ELF-1 (cell line): ENCODE data around the gene VWA3B.
"Not testable (repeated sequence)": the region's sequence is repeated elsewhere in the genome, so short reads cannot be mapped to it uniquely, and the experiment has no call there.

Experiments
- DNase-seq: peaks from one replicate; pipeline ENCODE4 v3.0.0-alpha.2; 2016; ENCODE audit warnings: low read depth, low spot score

Gene VWA3B

DNA sequence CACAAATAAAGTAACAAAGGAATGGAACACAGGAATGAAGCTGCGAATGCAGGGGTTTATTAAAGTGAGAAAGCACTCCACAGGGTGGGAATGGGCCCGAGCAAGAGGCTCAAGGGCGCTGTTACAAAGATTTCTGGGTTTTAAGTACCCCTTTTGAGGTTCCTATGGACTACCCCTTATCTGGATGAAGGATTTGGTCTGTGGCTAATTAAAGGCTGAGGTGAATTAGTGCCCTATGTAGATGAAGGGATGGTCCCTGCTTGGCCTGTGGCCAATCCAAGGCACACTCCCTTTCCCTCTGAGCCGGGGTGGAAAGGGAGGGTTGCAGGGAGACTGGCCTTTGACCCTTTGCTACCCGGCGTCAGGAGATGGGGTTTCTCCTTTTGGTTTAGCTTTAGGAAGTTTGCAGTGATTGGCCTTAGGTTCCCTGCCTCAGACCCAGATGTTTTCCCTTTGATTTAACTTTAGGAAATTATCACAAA, 211.8 kb downstream of the VWA3B start:
- DNase-seq: no peak

DNA sequence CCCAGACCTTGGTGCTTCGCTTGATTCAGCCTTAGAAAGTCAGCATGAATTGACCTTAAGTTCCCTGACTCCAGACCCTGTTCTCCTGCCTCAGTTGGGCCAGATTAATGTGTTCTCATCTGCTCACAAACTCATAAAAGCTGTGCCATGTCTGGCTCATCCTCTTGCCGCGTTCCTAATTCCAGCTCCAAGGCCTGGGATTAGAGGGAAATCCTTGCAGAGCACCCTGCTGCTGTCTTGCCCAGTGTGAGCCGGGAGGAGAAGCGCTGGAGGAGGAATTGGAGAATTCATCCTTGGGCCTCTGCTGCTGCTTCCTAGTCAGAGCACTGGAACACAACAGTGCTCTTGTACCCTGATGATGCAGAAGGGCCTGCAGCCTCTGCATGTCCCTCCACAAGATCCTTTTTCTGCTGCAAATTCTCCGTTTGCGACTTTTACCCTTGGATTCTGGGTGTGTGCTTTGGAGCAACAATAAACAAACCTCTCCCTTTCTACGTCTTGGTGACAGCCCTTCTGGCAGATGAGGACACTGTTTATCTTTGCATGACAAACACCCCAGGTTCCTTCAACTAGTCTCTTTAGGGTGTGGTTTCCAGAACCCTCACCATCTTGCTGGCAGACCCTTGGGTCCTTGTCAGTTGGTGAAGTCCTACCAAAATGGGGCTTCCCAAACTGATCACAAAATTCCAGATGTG, 212.4 kb downstream of the VWA3B start:
- peak; percentile 40 for DNase-seq

DNA sequence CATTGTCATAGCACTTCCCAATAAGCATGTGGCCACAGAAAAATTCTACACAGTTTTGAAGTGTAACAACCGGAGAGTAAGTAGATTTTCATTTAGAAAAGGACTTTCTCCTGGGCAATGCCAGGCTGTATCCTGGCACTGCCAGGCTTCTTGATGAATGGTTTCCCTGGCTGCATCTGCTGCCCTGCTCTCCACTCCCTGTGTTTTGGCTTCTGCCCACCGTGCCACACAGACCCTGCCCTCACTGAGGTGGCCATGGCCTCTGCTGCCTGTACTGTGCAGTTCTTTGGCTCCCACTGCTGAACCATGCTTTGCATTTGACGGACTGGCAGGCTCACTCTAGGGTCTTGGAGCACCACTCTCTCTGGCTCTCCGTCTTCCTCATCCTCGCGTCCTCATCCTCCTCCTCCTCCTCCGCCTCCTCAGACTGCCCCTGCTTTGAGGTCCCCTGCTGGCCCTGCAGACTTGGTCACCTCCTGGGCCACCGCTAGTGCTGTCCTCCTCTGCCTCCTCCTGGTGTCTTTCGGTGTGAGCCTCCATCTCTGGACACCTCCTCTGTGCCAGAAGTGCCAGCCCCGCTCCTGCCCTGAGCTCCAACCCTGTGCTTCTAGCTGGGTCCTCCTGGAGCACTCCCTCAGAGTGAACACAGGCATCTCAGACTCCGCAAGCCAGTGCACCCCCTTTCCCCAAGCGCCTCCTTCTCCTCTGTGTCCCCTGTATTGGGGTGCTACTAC, 213.3 kb downstream of the VWA3B start:
- no peak for DNase-seq

DNA sequence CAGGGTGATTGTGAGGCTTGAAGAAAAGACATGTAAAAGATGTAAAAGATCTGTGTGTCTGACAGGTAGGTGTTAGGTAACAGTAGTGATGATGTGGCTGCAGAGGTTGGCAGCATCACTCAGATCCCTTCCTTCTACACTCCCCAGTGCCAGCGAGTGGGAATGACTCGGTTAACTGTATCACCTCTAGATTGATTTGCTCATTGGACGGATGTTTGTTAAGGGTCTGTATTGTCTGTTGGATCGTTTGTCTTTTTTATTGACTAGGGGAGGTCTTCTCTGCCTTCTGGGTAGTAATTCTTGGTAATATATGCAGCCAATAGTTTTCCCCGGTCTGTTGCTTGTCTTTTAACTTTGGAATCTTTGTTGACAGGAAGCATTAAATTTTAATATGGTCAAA, 214.5 kb downstream of the VWA3B start:
- DNase-seq: no peak

DNA sequence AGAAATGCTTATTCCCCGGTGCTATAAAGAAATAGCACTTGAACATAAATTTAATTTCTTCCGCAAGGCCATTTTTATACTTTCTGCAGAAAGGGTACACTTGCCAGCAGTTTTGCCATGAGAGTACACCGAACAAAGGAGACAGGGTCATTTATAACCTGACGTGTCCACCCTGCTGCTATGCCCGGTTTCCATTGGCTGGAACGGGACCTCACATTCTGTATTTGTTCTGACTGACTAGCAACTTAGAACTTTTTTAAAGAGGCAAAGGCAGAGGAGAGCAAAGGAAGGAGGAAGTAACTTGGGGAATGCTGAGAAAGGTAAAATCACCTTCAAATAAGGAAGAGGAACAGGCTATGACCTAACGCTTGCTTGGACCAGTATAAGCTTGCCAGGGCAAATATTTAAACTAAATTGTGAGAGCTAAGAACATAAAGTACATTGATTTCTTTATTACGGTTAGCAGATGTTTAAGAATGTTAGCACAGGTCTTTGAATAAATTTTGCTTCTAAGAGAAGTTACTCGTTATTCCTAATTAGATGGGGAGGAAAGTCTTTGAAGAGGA, 220.2 kb downstream of the VWA3B start:
- DNase-seq: not testable (repeated sequence)

DNA sequence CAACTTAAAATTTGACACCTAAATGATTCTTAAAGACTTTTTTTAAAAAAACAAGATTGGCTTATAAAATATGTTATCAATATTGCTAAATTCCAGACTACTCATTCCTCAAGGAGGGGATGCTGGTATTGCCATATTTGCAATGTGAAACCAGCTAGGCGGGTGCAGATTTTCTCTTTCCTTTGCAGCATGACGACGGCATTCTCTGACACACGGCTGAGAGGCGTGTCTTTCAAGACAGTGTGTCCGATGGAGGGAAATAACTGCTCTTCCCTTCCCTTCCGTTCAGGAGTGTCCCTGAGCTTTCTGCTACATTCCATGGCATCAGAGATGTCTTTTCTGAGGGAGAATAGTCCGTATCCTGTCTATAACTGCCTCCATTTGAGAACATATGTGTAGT, 221.1 kb downstream of the VWA3B start:
- DNase-seq: no peak

DNA sequence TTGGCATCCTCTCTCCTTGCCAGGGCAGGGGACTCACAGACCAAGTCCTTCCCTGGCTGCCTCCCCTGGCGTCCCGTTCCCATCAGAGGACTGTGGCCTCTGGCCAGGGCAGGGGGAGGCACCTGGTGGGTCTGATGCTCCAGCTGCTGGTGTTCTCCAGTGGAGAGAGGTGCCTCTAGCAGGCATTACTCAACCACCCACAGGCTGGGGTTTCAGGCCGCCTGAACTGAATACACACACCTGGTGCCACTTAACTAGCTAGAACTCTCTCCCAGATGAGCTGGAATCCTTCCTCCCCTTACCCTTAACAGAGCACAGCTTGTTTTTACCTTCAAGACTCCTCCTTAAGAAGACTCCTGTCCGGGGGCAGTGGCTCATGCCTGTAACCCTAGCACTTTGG, 221.6 kb downstream of the VWA3B start:
- no peak for DNase-seq

DNA sequence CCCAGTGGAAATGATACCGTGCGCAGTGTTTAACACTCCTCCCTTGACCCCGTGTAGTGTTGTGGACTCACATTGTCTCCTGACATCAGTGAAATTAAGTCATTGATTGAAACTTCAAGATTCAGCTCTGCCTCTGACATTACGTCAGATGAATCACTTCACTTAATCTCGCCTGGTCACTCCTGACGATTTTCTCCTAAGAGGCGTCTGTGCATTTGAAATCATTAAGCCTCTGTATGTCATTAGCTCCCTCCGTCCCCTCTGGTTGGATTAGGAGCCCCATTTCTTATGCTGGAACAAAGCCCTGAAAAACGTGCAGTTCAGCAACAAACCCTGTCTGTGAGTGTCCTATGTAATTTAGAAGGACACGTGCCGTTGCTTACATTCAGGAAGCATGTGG, 222.6 kb downstream of the VWA3B start:
- DNase-seq: no peak

DNA sequence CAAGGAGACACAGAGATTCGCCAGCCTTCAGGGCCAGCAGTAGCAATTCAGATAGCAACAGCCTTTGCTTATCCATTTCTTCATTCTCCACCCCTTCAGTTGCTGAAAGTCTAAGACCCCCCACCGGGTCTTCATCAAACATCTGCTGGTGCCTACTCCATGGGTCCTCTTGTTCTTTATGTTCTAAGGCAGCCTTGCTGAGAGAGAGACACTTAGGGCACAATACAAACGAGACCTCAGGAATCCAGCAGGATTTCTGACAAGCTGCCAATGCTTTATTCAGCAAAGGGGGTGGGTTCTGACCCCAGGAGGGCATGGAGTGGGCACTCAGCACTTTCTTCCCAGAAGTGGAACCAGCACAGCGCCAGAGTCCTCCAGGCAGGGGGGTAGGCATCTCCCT, 223.0 kb downstream of the VWA3B start:
- DNase-seq: no peak

DNA sequence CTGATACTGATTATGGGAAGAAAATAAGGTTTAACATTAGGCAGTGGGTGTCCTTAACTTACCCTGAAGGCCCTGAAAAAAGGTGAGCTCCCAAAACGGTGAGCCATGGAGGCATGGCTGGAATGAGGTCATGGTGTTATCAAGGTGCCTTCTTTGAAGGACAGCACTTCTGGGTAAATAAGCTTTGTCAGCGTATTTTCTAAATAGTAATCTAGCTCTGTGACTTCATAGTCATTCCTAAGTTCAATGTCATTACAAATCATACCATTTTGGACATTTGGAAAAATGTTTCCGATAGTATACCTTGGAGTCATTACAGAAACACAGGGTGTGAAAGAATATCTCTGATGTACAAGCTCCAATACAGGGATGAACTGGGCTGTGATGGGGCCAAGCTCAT, 224.1 kb downstream of the VWA3B start:
- DNase-seq: no peak

DNA sequence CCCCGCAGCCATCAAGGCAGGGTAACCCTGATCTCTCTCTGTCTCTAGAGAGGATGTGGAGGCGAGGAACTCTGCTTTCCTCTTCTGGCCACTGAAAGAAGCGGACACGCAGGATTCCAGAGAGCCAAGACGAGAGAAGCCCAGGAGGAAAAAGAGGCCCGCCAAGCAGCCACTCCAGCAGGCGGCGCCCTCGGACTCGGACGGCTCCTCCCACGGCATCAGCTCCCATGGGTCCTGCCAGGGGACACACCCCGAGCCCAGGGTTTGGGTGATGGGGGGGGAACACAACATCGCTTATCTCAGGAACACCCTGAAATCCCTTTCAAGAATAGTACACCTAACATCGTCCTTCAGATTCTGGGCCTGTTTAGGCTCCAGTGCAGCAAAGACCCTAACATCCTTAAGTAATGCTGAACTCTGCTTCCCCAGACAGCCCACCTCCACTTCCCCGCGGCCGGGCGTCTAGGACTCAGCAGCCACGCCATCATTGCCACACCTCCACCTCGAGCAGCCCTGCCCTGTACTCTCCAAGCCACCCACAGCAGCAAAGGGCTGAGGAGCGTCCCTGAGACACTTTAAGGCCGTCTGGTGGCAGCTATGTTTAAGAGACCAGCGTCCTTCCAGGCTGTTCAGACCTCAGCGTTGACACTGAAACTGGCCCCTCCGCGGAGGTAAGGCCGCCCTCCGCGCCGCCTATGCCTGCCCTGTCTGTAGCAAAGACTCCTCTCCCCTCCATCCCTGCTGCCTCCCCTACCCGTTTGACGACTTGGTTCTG, 225.0 kb downstream of the VWA3B start:
- DNase-seq: peak; percentile 19

DNA sequence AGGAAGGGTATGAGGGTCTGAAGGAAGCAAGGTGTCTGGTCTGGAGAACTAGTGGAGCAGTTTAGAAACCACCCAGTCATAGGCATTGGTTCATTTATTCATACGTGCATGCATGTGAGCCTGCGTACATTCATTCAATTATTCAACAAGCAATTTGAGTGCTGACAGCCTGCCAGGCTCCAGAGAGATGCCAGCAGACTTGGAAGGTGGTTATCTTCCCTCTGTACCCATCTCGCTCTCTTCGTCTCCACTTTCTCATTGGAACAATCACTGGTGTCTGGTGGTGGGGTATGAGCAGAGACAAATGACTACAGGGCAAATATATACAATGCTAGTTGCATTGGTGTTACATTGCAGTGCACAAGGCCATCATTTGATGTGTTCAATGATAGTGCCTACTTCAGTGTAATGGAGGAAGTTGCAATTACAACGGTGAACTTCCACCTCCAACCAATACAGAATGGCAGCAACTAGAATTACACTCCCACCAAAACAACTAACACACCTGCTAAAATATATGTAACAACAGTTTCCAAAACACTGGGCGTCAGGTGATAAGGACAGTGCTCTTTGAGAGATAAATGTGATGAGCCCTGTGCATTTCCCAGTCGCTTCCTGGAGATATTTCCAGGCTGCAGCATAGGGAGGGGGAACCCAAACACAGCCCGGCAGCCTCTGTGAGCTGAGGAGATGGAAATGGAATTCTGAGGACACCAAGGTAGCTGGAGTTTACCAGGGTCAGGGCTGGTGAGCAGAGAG, 226.7 kb downstream of the VWA3B start:
- no peak for DNase-seq

DNA sequence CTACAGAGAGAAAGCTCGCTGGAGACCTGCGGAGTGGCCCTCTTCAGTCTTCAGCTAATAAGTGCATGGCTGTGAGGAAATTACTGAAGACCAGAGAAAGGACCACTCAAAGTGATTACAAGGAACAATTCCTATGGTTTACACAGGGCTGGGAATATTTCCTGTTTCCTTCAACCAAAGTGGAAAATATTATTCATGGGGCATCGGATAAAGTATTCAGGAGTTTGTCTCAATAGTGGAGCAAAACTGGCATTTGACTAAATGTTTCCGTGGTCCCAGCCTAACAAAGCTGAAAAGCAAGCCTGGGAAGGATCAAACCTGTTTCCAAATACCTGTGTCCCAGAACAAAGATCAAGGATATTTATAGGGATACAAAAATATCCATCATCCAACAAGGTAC, 227.3 kb downstream of the VWA3B start:
- no peak for DNase-seq

DNA sequence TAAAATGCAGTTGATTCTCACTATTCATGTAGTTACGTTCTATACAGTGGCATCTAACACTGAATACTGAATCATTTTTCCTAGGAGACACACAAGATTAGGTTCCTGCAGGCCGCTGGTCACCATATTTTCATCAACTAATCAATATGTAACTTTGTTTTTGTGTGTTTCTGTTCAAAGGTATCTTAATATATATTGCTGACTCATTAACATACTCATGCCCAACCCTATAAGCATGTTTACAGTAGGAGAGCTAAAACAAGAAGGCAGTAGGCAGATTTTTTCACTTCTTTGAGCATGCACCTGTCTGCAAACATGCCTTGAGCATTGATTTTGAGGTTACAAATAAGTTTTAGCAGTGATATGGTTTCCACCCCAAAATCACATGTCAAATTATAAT, 229.0 kb downstream of the VWA3B start:
- no peak for DNase-seq

DNA sequence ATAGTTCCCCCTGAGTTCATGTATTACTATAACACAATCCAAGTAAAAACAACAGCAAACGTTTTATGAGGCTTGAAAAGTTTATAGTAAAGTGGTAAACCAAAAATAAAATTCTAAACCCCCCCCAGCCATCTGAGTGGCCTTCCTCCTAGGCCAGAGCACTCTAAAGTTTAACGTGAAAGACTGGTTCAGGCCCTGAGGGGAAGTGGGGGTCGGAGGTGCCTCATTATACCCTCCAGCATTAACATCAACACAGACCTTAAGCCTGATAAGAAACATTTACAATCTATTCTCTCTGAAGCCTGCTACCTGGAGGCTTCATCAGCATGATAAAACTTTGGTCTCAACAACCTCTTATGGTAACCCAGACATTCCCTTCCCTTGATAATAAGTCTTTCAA, 230.2 kb downstream of the VWA3B start:
- peak; percentile 68 for DNase-seq

DNA sequence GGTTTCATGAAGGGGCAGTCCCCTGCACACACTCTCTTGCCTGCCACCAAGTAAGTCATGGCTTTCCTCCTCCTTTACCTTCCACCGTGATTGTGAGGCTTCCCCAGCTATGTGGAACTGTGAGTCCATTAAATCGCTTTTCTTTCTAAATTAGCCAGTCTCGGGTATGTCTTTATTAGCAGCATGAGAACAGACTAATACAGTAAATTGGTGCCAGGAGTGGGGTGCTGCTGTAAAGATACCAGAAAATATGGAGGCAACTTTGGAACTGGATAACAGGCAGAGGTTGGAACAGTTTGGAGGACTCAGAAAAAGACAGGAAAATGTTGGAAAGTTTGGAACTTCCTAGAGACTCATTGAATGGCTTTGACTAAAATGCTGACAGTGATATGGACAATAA, 233.2 kb downstream of the VWA3B start:
- DNase-seq: not testable (repeated sequence)

DNA sequence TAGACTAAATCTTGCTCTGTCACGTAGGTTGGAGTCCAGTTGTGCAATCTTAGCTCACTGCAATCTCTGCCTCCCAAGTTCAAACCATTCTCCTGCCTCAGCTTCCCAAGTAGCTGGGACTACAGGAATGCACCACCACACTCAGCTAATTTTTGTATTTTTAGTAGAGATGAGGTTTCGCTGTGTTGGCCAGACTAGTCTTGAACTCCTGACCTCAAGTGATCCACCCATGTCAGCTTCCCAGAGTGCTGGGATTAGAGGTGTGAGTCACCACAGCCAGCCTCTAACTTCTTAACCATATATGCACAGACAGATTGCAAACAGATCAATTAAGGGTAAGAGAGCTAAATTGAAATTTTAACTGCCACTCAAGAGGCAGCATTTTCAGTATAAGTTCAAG, 237.2 kb downstream of the VWA3B start:
- DNase-seq: no peak

DNA sequence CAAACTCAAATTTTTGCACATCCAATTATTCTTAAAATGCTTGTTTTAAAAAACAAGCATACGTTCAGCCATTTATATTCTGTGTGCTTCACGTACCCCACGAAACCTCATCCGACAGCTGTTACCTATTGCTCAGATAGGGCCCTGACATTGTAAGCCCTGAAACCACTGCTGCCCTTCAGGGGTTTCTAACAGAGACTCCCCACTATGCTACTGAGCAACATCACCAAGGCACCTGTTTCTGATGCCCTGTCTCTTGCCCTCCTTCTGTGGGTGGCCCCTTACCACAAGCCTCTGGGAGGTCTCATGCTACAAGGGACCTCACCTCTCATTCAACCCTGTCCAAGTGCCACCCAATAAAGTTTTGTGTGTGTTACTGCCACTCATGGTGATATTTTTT, 240.8 kb downstream of the VWA3B start:
- no peak for DNase-seq

DNA sequence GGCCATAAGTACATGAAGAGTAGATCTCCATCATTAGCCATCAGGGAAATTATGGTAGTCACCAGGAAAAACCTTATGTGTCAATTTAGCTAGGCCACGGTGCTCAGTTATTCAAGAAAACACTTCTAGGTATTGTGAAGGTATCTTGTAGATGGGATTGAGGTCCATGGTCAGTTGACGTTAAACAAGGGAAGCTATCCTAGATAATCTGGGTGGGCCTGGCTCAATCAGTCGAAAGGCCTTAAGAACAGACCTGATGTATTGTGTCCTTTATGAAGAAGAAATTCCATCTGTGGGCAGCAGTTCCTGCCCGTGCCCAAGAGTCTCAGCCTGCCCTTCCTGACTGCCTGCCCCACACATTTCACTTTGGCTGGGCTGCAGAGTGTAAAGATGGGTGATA, 242.6 kb downstream of the VWA3B start:
- DNase-seq: no peak

DNA sequence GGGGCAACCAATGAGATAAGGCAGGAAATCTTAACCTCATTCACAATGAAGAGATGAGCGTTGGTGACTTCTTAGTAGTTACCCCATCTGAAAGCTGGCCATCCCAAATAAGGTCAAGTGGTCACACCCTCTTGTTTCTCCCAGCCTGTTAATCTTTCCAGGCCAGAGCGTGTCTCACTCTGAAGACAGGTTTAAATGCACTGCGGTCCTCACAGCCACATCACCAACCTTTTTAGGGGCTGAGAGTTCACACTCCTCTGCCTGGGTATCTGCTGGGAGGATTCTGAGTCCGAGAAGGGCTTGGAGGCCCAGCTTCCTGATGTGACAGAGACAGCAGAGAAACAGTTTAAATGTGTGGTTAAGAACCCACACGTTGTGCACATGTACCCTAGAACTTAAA, 246.0 kb downstream of the VWA3B start:
- no peak for DNase-seq

DNA sequence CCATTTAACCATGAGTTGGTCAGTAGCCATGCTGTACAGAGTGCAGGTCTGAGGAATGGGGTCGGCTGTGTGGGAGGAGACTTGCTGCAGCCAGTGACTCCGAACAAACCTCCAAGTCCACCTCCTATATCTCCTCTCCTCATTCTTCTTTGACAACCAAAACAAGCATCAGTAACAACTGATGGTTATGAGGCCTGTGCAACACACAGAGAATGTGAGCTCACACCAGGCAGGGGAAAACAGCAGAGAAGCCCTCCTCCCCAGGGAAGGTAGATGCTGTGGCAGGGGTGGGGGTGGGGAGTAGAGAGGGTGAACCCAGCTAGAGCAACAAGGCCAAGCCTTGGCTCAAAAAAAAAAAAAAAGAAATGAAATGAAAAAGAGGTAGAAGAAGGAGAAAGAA, 247.0 kb downstream of the VWA3B start:
- DNase-seq: no peak
